H1 (cell line): ENCODE results near the gene AGBL4.

Source experiments
- CTCF ChIP-seq, 3 experiments: IDR thresholded peaks; 1 replicate in 2 of 3; 2 replicates in 1 of 3; pipeline versions ENCODE4 v1.5.1 to v1.6.1; 2011; ENCODE audit warnings: low read length in 3 of 3, mild to moderate bottlenecking in 3 of 3, inconsistent platforms in 2 of 3, low read depth in 1 of 3, moderate library complexity in 1 of 3; ENCODE audit not compliant: insufficient read depth in 1 of 3; ENCODE audit errors: control extremely low read depth in 1 of 3
- EGR1 ChIP-seq: IDR thresholded peaks from 2 replicates; pipeline ENCODE4 v1.6.1; 2011; ENCODE audit warnings: low read depth, low read length, borderline replicate concordance
- EZH2 ChIP-seq: fragments of 200-600 bp; sonication (generic); IDR thresholded peaks from 2 replicates; pipeline ENCODE4 v1.7.1; 2012; ENCODE audit warnings: low read depth, mild to moderate bottlenecking, moderate library complexity, low read length, inconsistent platforms; ENCODE audit not compliant: severe bottlenecking
- GTF2F1 ChIP-seq: IDR thresholded peaks from 2 replicates; pipeline ENCODE4 v1.6.1; 2012; ENCODE audit warnings: low read depth, low read length, improper control_type of control experiment, borderline replicate concordance
- JUN ChIP-seq: IDR thresholded peaks from 2 replicates; pipeline ENCODE4 v1.6.1; 2011; ENCODE audit warnings: low read depth, mild to moderate bottlenecking, improper control_type of control experiment, low read length
- MAX ChIP-seq: IDR thresholded peaks from 2 replicates; pipeline ENCODE4 v1.6.1; 2012; ENCODE audit warnings: inconsistent platforms
- POLR2A ChIP-seq, 2 experiments: IDR thresholded peaks; 1 replicate in 1 of 2; 2 replicates in 1 of 2; pipeline ENCODE4 v1.6.1; 2011; ENCODE audit warnings: low read depth in 2 of 2, low read length in 2 of 2, mild to moderate bottlenecking in 2 of 2; ENCODE audit errors: control extremely low read depth in 1 of 2
- POLR2AphosphoS5 ChIP-seq: IDR thresholded peaks from 2 replicates; pipeline ENCODE4 v1.6.1; 2011; ENCODE audit warnings: low read depth, low read length
- YY1 ChIP-seq: IDR thresholded peaks from 2 replicates; pipeline ENCODE4 v1.6.1; 2011; ENCODE audit warnings: low read depth, mild to moderate bottlenecking, low read length

- TF ChIP-seq GTF2F1 (no peak), EZH2 (no peak), CTCF (IDR thresholded peaks at IDR 0.05; ENCODE audit: control extremely low read depth in 1 of 3, insufficient read depth in 1 of 3, low read depth in 1 of 3, low read length in 3 of 3) (no peak), POLR2A (IDR thresholded peaks at IDR 0.05; ENCODE audit: control extremely low read depth in 1 of 2, low read depth in 2 of 2, low read length in 2 of 2) (no peak), YY1 (no peak), POLR2AphosphoS5 (no peak), EGR1 (no peak), JUN (no peak), MAX (no peak)
These were observed 1529.6 kb downstream of the AGBL4 start for GRCh38 chr1:48493970-48494769.
